Endothelial cell of umbilical vein (primary cell): ENCODE data around the gene WLS. TPM values are rescaled to one million over a fixed set of nuclear protein-coding genes. Genes with fewer than 3 reads are reported as not detected.

Experiments used
- BruUV-seq: library from RNA; stranded (reverse); fragments of 400-500 nt; replicated peaks from 2 replicates; lab custom pipeline; 2021; lab: Mats Ljungman, UMichigan
- CTCF ChIA-PET: fragments of 300-600, 350-600 bp; sonication (Branson Sonifier 250); formaldehyde crosslinking; loops from one replicate; lab custom pipeline; 2021; ENCODE audit warnings: antibody characterized with exemption, inconsistent platforms; lab: Charles Lee
- POLR2A ChIA-PET: fragments of 300-600, 350-600 bp; sonication (Branson Sonifier 250); formaldehyde crosslinking; loops from one replicate; lab custom pipeline; 2021; ENCODE audit warnings: antibody characterized with exemption, inconsistent platforms; lab: Charles Lee
- DNase-seq: peaks from one replicate; pipeline ENCODE4 v3.0.0-alpha.2; 2011; ENCODE audit warnings: low read depth, low spot score
- FAIRE-seq: peaks from 2 replicates; lab custom pipeline; 2011; peaks lifted over from hg19 to GRCh38; lab: Jason Lieb, UNC
- H2AFZ ChIP-seq: 2 replicates; pipeline ENCODE4 v1.6.0; 2012; ENCODE audit warnings: low read depth, low read length, control low read depth, inconsistent platforms
- H3K27ac ChIP-seq: 2 replicates; pipeline ENCODE4 v1.5.1; 2011; ENCODE audit warnings: low read depth, mild to moderate bottlenecking, control low read depth, low read length, moderate library complexity; ENCODE audit not compliant: insufficient read depth
- H3K27me3 ChIP-seq, 2 experiments: 2 replicates each; pipeline versions ENCODE4 v1.6.0 to v1.6.1; 2011; ENCODE audit warnings: low read length in 2 of 2, mixed read lengths in 1 of 2; ENCODE audit not compliant: control insufficient read depth in 2 of 2, insufficient read depth in 2 of 2
- H3K36me3 ChIP-seq, 2 experiments: 2 replicates in 1 of 2; 3 replicates in 1 of 2; pipeline ENCODE4 v1.5.1; 2011; ENCODE audit warnings: low read length in 2 of 2, mild to moderate bottlenecking in 1 of 2, moderate library complexity in 1 of 2; ENCODE audit not compliant: control insufficient read depth in 2 of 2, insufficient read depth in 2 of 2; ENCODE audit errors: extremely low read depth in 1 of 2
- H3K4me1 ChIP-seq: 3 replicates; pipeline ENCODE4 v1.5.1; 2011; ENCODE audit warnings: mild to moderate bottlenecking, low read length; ENCODE audit not compliant: control insufficient read depth, insufficient read depth; ENCODE audit errors: extremely low read depth
- H3K4me2 ChIP-seq: 2 replicates; pipeline ENCODE4 v1.6.1; 2011; ENCODE audit warnings: low read length, control low read depth, mixed read lengths; ENCODE audit not compliant: insufficient read depth
- H3K4me3 ChIP-seq, 3 experiments: fragments of 200-600 bp in 1 of 3; sonication (generic), shearing (Covaris generic) in 1 of 3; replicated peaks in 1 of 3; 2 replicates each; pipeline ENCODE4 v1.5.1; 2011 to 2016; ENCODE audit warnings: control low read depth in 3 of 3, low read length in 3 of 3, mild to moderate bottlenecking in 2 of 3, inconsistent platforms in 1 of 3, low read depth in 1 of 3, moderate library complexity in 1 of 3; ENCODE audit not compliant: insufficient read depth in 1 of 3
- H3K79me2 ChIP-seq: 2 replicates; pipeline ENCODE4 v1.6.0; 2012; ENCODE audit warnings: low read length, inconsistent platforms; ENCODE audit not compliant: control insufficient read depth, insufficient read depth
- H3K9ac ChIP-seq: replicated peaks from 2 replicates; pipeline ENCODE3; 2011; ENCODE audit warnings: low read length, control low read depth; ENCODE audit not compliant: insufficient read depth; ENCODE audit errors: extremely low read depth
- H3K9me1 ChIP-seq: replicated peaks from 3 replicates; pipeline ENCODE4 v1.6.0; 2011; ENCODE audit warnings: mild to moderate bottlenecking, low read length; ENCODE audit not compliant: control insufficient read depth, insufficient read depth; ENCODE audit errors: extremely low read depth
- H3K9me3 ChIP-seq: replicated peaks from 2 replicates; pipeline ENCODE4 v1.5.1; 2012; ENCODE audit warnings: low read length, inconsistent platforms; ENCODE audit not compliant: control insufficient read depth, insufficient read depth
- H4K20me1 ChIP-seq: replicated peaks from 2 replicates; pipeline ENCODE3; 2011; ENCODE audit warnings: mild to moderate bottlenecking, low read length; ENCODE audit not compliant: control insufficient read depth, insufficient read depth; ENCODE audit errors: extremely low read depth
- EZH2 ChIP-seq: IDR thresholded peaks from 2 replicates; pipeline ENCODE4 v1.6.1; 2012; ENCODE audit warnings: borderline replicate concordance, low read depth, mild to moderate bottlenecking, moderate library complexity, low read length, inconsistent platforms; ENCODE audit not compliant: severe bottlenecking
- FOS ChIP-seq: IDR thresholded peaks from 2 replicates; pipeline ENCODE4 v1.6.1; 2011; ENCODE audit warnings: mild to moderate bottlenecking, low read length, moderate library complexity, borderline replicate concordance; ENCODE audit not compliant: insufficient read depth
- GATA2 ChIP-seq: IDR thresholded peaks from 2 replicates; pipeline ENCODE4 v1.7.0; 2011; ENCODE audit warnings: low read depth, mild to moderate bottlenecking, moderate library complexity, mixed read lengths, low read length; ENCODE audit not compliant: insufficient read length, insufficient read depth
- JUN ChIP-seq: IDR thresholded peaks from 2 replicates; pipeline ENCODE4 v1.6.1; 2011; ENCODE audit warnings: borderline replicate concordance, low read depth; ENCODE audit not compliant: insufficient read length, insufficient read depth
- MAX ChIP-seq: IDR thresholded peaks from 2 replicates; pipeline ENCODE4 v1.6.1; 2011; ENCODE audit not compliant: insufficient read depth, insufficient read length
- MYC ChIP-seq: IDR thresholded peaks from one replicate; pipeline ENCODE4 v1.6.1; 2011; ENCODE audit warnings: mild to moderate bottlenecking, low read depth, low read length
- POLR2A ChIP-seq: IDR thresholded peaks from 2 replicates; pipeline ENCODE4 v1.6.1; 2012; ENCODE audit warnings: low read depth, mild to moderate bottlenecking, control low read depth, low read length
- POLR2AphosphoS5 ChIP-seq: IDR thresholded peaks from 2 replicates; pipeline ENCODE4 v1.6.1; 2012; ENCODE audit warnings: low read depth, mild to moderate bottlenecking, control low read depth, low read length, moderate library complexity; ENCODE audit not compliant: insufficient read depth
- dilution Hi-C: fragments of 300-500 bp; cut with MboI; formaldehyde crosslinking; loops from one replicate; pipeline ENCODE4 v1.15.0; 2019; ENCODE audit warnings: low sequenced_read_pairs; ENCODE audit not compliant: extremely low pct_ligation_motif_present
- intact Hi-C: fragments of 100-400 bp; cut with micrococcal nuclease; formaldehyde crosslinking; loops from one replicate; pipeline ENCODE4 v1.10.0; 2022
- polyA plus RNA-seq, 4 experiments: library from polyadenylated mRNA; depleted of rRNA in 3 of 4; stranded (reverse) in 3 of 4; unstranded in 1 of 4; fragments of >200 nt; gene quantifications; 2 replicates each; pipeline versions ENCODE4 v1.2.1 to v1.2.3, GENCODE V29; 2011 to 2012; ENCODE audit warnings: missing spikeins in 1 of 4
- total RNA-seq: library from RNA; stranded (reverse); gene quantifications from 2 replicates; pipeline ENCODE4 v1.2.3, GENCODE V29; 2021
- TF ChIP-seq, protein P1 (sequence below), 2 donors: IDR thresholded peaks; 1 replicate in 1 of 2; 2 replicates in 1 of 2; pipeline ENCODE4 v1.5.1; 2011; ENCODE audit warnings: low read length in 2 of 2, mild to moderate bottlenecking in 2 of 2, moderate library complexity in 2 of 2, control low read depth in 1 of 2, inconsistent platforms in 1 of 2, low read depth in 1 of 2; ENCODE audit not compliant: insufficient read depth in 1 of 2; ENCODE audit errors: extremely low read depth in 1 of 2

WLS gene
- total and polyA plus RNA-seq, 2 donors (not counting 3 experiments of a cell fraction or from before 2014, with no cell fraction given): 121 to 199 TPM

DNA sequence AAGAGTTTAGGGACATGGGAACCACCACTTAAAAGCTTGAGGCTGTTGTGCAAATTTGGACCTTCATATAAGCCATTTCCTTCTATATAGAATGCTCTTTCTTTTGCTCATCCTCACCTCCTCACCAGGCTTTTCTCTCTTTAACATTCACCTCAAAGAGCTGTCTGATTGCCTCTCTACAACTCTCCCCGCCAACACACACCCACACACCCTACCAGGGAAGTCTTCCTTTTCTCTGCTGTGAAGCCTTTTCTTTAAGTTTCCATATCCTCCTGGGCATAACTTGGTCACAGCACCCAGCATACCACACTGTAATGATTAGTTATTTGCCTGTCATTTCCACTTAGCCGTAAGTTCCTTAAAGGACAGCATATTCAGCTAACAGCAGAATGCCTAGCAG is 40.6 kb downstream of the WLS start:
- DNase-seq (no peak), FAIRE-seq (no peak)
- peaks cover 11% of the 10 kb centered on the region for H3K4me1 ChIP-seq
- no peak overlapping the region for H3K4me2 ChIP-seq
- TF ChIP-seq MAX (no peak), POLR2AphosphoS5 (no peak), GATA2 (no peak), POLR2A (no peak), JUN (no peak), FOS (no peak), EZH2 (no peak), MYC (no peak)
- TF ChIP-seq, protein P1, sequence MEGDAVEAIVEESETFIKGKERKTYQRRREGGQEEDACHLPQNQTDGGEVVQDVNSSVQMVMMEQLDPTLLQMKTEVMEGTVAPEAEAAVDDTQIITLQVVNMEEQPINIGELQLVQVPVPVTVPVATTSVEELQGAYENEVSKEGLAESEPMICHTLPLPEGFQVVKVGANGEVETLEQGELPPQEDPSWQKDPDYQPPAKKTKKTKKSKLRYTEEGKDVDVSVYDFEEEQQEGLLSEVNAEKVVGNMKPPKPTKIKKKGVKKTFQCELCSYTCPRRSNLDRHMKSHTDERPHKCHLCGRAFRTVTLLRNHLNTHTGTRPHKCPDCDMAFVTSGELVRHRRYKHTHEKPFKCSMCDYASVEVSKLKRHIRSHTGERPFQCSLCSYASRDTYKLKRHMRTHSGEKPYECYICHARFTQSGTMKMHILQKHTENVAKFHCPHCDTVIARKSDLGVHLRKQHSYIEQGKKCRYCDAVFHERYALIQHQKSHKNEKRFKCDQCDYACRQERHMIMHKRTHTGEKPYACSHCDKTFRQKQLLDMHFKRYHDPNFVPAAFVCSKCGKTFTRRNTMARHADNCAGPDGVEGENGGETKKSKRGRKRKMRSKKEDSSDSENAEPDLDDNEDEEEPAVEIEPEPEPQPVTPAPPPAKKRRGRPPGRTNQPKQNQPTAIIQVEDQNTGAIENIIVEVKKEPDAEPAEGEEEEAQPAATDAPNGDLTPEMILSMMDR (IDR thresholded peaks at IDR 0.05; ENCODE audit: extremely low read depth in 1 of 2, insufficient read depth in 1 of 2, low read depth in 1 of 2, low read length in 2 of 2): no peak
- peaks cover 8 to 11% of the 10 kb centered on the region in 2 experiments for H3K36me3 ChIP-seq
- H3K27ac ChIP-seq: no peak overlapping the region
- dilution Hi-C loops (no loop called here), intact Hi-C loops (no loop called here)
- no peaks in the 10 kb centered on the region for H3K9me3 ChIP-seq
- ChIA-PET POLR2A (no interaction called here), CTCF (interaction anchor here (0.8 to 2.1 kb wide), 4 partner anchors 9 to 129 kb away, joined by 3 to 6 read pairs (median 4); no protein-coding TSS in a partner anchor)
- no peaks in the 10 kb centered on the region for H3K9me1 ChIP-seq
- H3K27me3 ChIP-seq: no peaks in the 10 kb centered on the region
- peaks cover 17% of the 10 kb centered on the region for H3K79me2 ChIP-seq
- H3K4me3 ChIP-seq: no peak overlapping the region
- no peak overlapping the region for H3K9ac ChIP-seq
- no TSS peak for BruUV-seq
- no peaks in the 10 kb centered on the region for H4K20me1 ChIP-seq
- no peak overlapping the region for H2AFZ ChIP-seq
